Measurements from ENCODE around the gene AHI1.

GRCh38 chr6:135403584-135403983 lies 94.0 kb downstream of the AHI1 start:
- TF ChIP-seq, protein P1, sequence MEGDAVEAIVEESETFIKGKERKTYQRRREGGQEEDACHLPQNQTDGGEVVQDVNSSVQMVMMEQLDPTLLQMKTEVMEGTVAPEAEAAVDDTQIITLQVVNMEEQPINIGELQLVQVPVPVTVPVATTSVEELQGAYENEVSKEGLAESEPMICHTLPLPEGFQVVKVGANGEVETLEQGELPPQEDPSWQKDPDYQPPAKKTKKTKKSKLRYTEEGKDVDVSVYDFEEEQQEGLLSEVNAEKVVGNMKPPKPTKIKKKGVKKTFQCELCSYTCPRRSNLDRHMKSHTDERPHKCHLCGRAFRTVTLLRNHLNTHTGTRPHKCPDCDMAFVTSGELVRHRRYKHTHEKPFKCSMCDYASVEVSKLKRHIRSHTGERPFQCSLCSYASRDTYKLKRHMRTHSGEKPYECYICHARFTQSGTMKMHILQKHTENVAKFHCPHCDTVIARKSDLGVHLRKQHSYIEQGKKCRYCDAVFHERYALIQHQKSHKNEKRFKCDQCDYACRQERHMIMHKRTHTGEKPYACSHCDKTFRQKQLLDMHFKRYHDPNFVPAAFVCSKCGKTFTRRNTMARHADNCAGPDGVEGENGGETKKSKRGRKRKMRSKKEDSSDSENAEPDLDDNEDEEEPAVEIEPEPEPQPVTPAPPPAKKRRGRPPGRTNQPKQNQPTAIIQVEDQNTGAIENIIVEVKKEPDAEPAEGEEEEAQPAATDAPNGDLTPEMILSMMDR (IDR thresholded peaks at IDR 0.05) = no peak
- no peak for TF ChIP-seq ZFX (IDR thresholded peaks at IDR 0.05; ENCODE audit: borderline replicate concordance)
